HG03565 (cell line): ENCODE measurements around the gene HSPB2.
"Not testable (repeated sequence)": the region's sequence is repeated elsewhere in the genome, so short reads cannot be mapped to it uniquely, and the experiment has no call there.

Experiments used
- ATAC-seq: cut with Tn5 transposase; IDR thresholded peaks from one replicate; pipeline ENCODE4 v1.9.1; 2021; ENCODE audit warnings: mild to moderate bottlenecking, moderate library complexity; ENCODE audit not compliant: unreplicated experiment

The HSPB2 gene, protein sequence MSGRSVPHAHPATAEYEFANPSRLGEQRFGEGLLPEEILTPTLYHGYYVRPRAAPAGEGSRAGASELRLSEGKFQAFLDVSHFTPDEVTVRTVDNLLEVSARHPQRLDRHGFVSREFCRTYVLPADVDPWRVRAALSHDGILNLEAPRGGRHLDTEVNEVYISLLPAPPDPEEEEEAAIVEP

GRCh38 chr11:111912535-111912934, at the start of gene HSPB2:
HSPB2 (plus strand) TSS chr11:111912734; CDS start chr11:111912830, 96 bp downstream.
- no peak for ATAC-seq

- no peak for ATAC-seq
Measured at GRCh38 chr11:111870113-111870512, 42.4 kb upstream of the HSPB2 start.

DNA sequence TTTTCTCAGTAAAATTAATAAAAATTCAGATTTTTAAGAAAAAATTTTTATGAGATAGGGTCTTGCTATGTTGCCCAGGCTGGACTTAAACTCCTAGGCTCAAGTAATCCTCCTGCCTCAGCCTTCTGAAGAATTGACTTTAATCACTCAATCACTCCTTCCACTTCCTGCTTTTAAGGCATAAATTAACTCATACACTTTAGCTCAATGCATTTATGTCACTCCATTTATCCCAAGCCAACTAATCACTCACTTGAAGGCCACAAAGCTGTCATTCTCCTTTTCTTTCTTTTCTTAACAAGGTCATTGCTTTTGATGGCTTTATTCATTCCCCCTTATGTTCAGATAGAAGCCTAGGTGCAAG, 42.0 kb upstream of the HSPB2 start:
- ATAC-seq: no peak

- ATAC-seq: peak; percentile 70
Measured at GRCh38 chr11:111870886-111871692, 41.4 kb upstream of the HSPB2 start, which contains the start of gene ALG9. ALG9 (minus strand) TSS chr11:111871581; CDS start chr11:111871482, 99 bp downstream.

- no peak for ATAC-seq
Measured at GRCh38 chr11:111871693-111872161, 40.8 kb upstream of the HSPB2 start.

DNA sequence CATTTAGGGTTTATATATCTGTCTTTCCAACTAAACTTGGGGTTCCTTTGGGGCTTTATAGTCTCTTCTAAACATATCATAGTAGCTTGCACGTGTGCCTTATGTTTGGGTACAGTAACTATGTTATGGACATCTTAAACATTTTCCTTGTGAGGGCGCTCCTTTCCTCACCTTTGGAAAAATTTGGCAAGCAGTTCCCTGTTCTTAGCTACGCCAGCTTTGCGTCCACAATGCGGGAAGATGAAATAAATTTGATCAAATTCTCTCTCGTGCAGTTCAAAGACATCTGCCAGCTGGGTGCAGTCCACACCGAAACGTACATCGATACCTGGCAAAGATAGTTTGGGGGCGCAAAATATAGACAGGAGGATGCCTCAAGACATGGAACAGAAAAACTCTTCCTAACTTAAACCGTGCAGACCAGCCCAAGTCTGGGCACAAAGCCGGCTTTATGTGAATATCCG, 34.1 kb upstream of the HSPB2 start:
- ATAC-seq: no peak

- peak; percentile 86 for ATAC-seq
Measured at GRCh38 chr11:111878849-111879636, 33.5 kb upstream of the HSPB2 start, which contains the start of the genes CFAP68 and FDXACB1. CFAP68 (plus strand) TSS chr11:111879541; CDS start chr11:111879561, 20 bp downstream. FDXACB1 (minus strand) TSS chr11:111879165; CDS start chr11:111879132, 33 bp downstream.

- no peak for ATAC-seq
Measured at GRCh38 chr11:111879637-111879960, 32.9 kb upstream of the HSPB2 start.

DNA sequence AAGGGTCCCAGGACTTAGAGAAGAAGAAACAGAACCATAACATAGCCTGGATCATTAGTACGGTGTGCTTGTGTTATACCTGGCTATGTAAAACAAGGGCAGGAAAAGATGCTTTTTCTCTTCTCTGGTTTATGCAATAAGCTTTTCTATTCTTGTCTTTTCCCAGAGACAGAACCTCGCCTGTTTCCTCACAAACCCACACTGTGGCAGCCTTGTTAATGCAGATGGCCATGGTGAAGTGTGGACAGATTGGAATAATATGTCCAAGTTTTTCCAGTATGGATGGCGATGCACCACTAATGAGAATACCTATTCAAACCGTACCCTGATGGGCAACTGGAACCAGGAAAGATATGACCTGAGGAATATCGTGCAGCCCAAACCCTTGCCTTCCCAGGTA, 30.3 kb upstream of the HSPB2 start:
- no peak for ATAC-seq

GRCh38 chr11:111885053-111885452, 27.5 kb upstream of the HSPB2 start:
- ATAC-seq: not testable (repeated sequence)

- ATAC-seq: no peak
Measured at GRCh38 chr11:111886032-111886431, 26.5 kb upstream of the HSPB2 start.

- ATAC-seq: no peak
Measured at GRCh38 chr11:111886844-111887243, 25.7 kb upstream of the HSPB2 start.

DNA sequence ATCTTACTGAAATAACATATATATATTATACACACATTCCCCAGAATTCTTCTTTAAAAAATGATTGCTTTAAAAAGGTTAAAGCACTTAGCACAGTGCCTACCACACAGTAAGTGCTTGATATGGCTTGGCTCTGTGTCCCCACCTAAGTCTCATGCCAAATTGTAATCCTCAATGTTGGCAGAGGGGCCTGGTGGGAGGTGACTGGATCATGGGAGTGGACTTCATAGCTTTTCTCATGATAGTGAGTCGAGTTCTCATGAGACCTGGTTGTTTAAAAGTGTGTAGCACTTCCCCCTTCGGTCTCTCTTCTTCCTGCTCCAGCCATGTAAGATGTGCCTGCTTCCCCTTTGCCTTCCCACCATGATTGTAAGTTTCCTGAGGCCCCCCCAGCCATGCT, 7.1 kb upstream of the HSPB2 start:
- ATAC-seq: no peak

DNA sequence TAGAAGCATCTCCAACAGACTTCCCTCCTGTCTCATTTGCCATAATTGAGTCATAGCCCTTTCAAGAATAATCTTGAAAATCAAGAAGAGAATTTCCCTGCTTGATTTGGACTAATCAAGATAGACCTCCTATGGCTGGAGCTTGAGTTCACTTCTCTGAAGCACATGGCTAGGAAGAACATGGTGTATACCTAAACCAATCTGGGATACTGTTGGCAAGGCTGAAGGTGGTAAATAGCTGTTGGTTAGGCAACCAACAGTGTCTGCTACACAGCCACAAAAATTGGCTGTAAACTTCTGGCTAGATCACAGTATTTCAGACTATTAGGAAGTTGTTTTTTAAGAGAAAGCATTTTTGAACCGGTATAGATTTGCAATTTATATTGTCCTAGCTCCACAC, 5.9 kb upstream of the HSPB2 start:
- ATAC-seq: no peak

DNA sequence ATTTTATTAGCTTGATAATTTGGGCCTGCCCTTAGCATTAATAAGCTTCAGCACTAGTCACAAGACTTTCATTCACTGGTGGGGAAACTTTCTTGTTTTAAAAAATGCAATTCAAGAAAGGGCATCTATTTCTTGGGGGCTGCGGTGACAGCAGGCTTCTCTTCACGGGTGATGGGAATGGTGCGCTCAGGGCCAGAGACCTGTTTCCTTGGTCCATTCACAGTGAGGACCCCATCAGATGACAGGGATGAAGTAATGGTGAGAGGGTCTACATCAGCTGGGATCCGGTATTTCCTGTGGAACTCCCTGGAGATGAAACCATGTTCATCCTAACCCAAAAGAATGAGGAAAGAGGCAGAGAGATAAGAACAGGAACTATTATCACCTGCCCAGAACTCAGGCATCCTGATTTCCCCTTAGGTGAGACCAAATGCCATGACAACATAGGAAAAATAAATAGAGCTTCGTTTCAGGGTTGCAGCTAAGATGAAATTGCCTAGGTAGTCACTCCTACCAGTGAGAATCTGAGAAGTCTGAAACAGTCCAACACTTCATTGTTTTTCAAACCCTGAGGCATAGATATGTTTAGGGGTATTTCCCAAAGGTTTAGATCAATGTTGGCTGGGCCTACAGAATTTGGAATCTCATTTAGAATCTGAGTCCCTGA, 3.8 kb upstream of the HSPB2 start:
- ATAC-seq: no peak

- no peak for ATAC-seq
Measured at GRCh38 chr11:111909378-111909777, 3.2 kb upstream of the HSPB2 start.

DNA sequence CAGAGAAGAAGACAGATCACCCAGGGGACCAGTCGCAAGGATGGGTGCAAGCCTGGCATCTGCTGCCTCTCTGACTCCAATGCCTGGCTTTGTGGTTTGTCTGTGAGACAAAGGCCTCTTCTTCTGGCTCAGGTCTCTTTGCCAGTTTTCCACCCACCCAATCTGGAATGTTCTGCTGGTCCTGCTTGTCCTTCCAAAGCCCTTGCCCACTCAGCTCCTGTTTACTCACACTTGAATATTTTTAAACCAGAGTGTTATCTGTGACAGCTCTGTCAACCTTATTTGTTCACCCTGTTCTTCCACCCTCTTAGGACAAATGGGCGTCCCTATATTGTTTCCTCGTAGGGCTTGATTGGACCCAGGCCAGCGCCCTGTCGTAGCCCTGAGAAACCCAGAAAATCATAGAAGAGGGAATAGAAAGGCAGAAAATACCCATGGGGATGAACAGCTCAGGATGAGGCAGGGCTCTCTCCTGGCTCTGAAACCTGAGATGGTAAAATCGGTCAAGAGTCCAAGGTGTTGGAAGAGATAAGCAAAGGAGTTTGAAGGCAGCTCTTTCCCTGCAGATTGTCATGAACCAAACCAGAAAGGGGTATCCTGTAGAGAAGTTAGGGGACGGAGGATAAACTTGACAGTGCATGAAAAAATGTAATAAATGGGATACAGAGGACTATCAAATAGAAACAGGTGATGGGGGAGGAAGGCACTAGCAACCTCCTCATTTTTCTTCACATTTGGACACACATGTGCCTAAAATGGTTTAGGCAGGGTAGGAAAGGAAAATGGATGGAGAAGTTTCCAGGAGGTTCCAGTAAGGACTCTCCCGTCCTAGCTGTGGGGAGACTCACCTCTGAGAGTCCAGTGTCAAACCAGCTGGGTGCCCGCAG, 1.6 kb upstream of the HSPB2 start:
- no peak for ATAC-seq

DNA sequence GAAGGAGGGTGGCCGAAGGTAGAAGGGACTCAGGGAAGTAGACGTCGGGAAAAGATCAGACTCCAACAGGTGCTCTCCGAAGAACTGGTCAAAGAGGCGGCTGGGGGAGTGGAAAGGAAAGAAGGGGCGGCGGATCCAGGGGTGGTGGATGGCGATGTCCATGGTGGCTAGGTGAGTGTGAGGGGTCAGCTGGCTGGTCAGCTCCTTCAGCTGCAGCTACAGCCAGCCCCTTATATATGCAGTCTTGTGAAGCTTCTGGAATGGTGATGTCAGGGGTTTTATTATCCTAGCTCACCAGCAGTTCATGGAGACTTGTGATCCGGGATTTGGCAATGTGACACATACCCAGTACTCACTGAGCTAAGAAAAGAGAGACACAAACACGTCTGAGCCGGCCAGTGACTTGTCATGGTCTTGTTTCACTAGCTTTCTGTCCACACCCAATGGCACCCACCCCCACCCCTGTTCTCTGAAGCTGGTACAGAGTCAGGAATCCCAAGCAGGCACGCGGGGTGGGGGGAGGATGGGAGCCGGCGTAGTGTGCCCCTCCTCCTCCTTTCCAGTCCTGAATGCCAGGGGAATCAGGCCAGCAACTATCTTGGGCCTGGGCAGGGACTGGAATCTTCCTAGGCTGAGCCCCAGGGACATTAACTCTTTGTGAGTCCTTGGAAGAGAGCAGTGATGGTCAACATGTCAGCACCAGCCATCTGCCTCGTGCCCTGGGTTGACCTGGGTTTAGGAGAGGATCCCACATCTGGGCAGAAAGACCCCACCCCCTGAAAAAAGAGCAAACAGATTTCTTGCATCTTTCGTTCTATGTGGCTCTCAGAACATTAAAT, 752 bp upstream of the HSPB2 start, which contains the start of gene CRYAB:
Gene CRYAB, minus strand, starts transcription at position 208 of the 839 bp plus-strand sequence. Its CDS starts 46 bp downstream, at position 162.
- ATAC-seq: no peak
